Stomach (tissue), 9 donors: ENCODE measurements around the gene NELFCD. TPM values are rescaled to one million over a fixed set of nuclear protein-coding genes. Genes with fewer than 3 reads are reported as not detected.

Source experiments
- DNase-seq, 2 donors: peaks; one replicate each; pipeline versions ENCODE4 v3.0.0 to v3.0.0-alpha.2; 2013 to 2019
- H3K27ac ChIP-seq, 5 donors: fragments of 200-600 bp in 4 of 5; sonication (generic) in 4 of 5; one replicate each; pipeline ENCODE4 v1.5.1; 2013 to 2019; ENCODE audit warnings: mild to moderate bottlenecking in 1 of 5, moderate library complexity in 1 of 5
- H3K27me3 ChIP-seq, 3 donors: fragments of 200-600 bp; sonication (generic); one replicate each; pipeline ENCODE4 v1.5.1; 2017 to 2019; ENCODE audit warnings: mixed run types in 1 of 3
- H3K36me3 ChIP-seq, 4 donors: fragments of 200-600 bp; sonication (generic); 1 replicate in 3 of 4; 2 replicates in 1 of 4; pipeline ENCODE4 v1.5.1; 2016 to 2019
- H3K4me1 ChIP-seq, 4 donors: fragments of 200-600 bp; sonication (generic); one replicate each; pipeline ENCODE4 v1.5.1; 2016 to 2019
- H3K4me3 ChIP-seq, 4 donors: fragments of 200-600 bp; sonication (generic) in 3 of 4; one replicate each; pipeline ENCODE4 v1.5.1; 2016 to 2019; ENCODE audit warnings: mild to moderate bottlenecking in 1 of 4
- H3K9me3 ChIP-seq, 4 donors: fragments of 200-600 bp; sonication (generic); one replicate each; pipeline ENCODE4 v1.5.1; 2016 to 2019
- CTCF ChIP-seq, 7 experiments: fragments of 450-650 bp in 4 of 7; fragments of 200-600 bp in 3 of 7; sonication (generic) in 3 of 7; IDR thresholded peaks; one replicate each; pipeline ENCODE4 v1.5.1; 2016 to 2019; ENCODE audit warnings: antibody characterized with exemption in 7 of 7, control low read depth in 2 of 7, mild to moderate bottlenecking in 1 of 7
- EP300 ChIP-seq: sonication (generic); formaldehyde crosslinking; IDR thresholded peaks from one replicate; pipeline ENCODE4 v1.6.1; 2017; ENCODE audit warnings: antibody characterized with exemption
- POLR2A ChIP-seq, 4 donors: fragments of 450-650 bp; IDR thresholded peaks; one replicate each; pipeline ENCODE4 v1.6.1; 2016; ENCODE audit warnings: antibody characterized with exemption in 4 of 4, control low read depth in 2 of 4, mild to moderate bottlenecking in 1 of 4, moderate library complexity in 1 of 4
- POLR2AphosphoS5 ChIP-seq, 3 donors: sonication (generic); formaldehyde crosslinking; IDR thresholded peaks; one replicate each; pipeline ENCODE4 v1.6.1; 2016; ENCODE audit warnings: antibody characterized with exemption in 3 of 3
- WGBS, 5 donors: extraction: QIAGEN DNeasy Blood & Tissue Kit in 3 of 5; methylation state at CpG; one replicate each; pipeline versions ENCODE4 v1.1.5 to v1.1.7; 2013 to 2018; 5-methylcytosine and 5-hydroxymethylcytosine counted together
- intact Hi-C: fragments of 100-400 bp; cut with DNase I; formaldehyde crosslinking; loops from one replicate; pipeline ENCODE4 v1.15.1; 2023; ENCODE audit warnings: low total_unique reads
- polyA plus RNA-seq, 3 donors: library from polyadenylated mRNA; stranded (reverse); fragments of 200-250 nt; gene quantifications; one replicate each; pipeline ENCODE4 v1.2.3, GENCODE V29; 2013
- total RNA-seq, 5 donors: library from RNA; depleted of rRNA; stranded (reverse); fragments of >200 nt; gene quantifications; one replicate each; pipeline versions ENCODE4 v1.1.0 to v1.2.3, GENCODE V29; 2014 to 2016
- donor health status: healthy with polysubstance abuse.
- donor health status: Bipolar disorder and iron deficiency.
- donor health status: healthy.

Gene NELFCD
- total and polyA plus RNA-seq, 8 donors: 20.9 to 59.5 (median 41.2) TPM

- H3K4me3 ChIP-seq: no peak overlapping the region
- no peaks in the 10 kb centered on the region for H3K9me3 ChIP-seq
- H3K27ac ChIP-seq: no peak overlapping the region
- H3K4me1 ChIP-seq: peaks cover 0 to 14% (median 8%) of the 10 kb centered on the region in 4 donors
- no peak for TF ChIP-seq CTCF (IDR thresholded peaks at IDR 0.05)
- no peak for TF ChIP-seq EP300
- no peak for TF ChIP-seq POLR2A (IDR thresholded peaks at IDR 0.05)
- TF ChIP-seq POLR2AphosphoS5 (IDR thresholded peaks at IDR 0.05): no peak
- WGBS, 5 donors: 87 to 90% (median 88%) methylated on average over 12 of the region's 12 CpGs
- H3K27me3 ChIP-seq: no peaks in the 10 kb centered on the region
- peaks cover 71 to 100% (median 99%) of the 10 kb centered on the region in 4 donors for H3K36me3 ChIP-seq
- intact Hi-C loops: no loop called here
- no peak for DNase-seq
Observed at GRCh38 chr20:58996226-58996611, 15.2 kb downstream of the NELFCD start.

DNA sequence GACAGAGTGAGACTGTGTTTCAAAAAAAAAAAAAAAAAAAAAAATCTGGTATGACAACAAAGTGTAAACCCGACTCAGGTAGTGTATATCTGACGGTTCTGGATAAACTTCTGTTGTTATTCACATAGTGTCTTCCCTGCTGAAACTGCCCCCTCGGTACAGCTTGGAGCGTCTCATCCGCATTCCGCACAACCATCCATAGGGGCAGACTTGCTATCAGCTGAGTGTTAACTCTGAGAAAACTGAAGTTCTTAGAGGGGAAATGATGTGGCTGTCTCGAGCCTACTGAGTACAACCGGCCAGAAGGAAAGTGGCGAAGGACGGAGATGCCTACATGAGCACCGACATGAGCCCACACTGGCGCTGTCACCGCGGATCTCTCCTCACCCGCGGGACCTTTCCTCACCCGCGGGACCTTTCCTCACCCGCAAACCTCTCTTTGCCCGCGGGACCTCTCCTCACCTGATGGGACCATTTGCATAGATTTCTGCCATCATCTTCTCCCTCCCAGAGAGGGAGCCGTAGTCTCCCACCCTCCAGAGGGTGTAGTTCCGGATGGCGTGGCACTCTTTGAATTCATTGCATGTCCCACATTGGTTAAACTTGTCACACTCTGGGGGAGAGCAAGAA is 16.2 kb downstream of the NELFCD start:
- TF ChIP-seq POLR2AphosphoS5 (IDR thresholded peaks at IDR 0.05) (no peak), EP300 (no peak), CTCF (IDR thresholded peaks at IDR 0.05) (no peak), POLR2A (IDR thresholded peaks at IDR 0.05) (no peak)
- Histone ChIP-seq H3K9me3 (no peaks in the 10 kb centered on the region), H3K36me3 (peaks cover 67 to 100% (median 99%) of the 10 kb centered on the region in 4 donors), H3K4me1 (peaks cover 0 to 14% (median 8%) of the 10 kb centered on the region in 4 donors), H3K4me3 (no peak overlapping the region), H3K27ac (no peak overlapping the region), H3K27me3 (no peaks in the 10 kb centered on the region)
- intact Hi-C loops: no loop called here
- 90 to 93% (median 92%) methylated on average over 24 of the region's 24 CpGs for WGBS, 5 donors
- no peak for DNase-seq

DNA sequence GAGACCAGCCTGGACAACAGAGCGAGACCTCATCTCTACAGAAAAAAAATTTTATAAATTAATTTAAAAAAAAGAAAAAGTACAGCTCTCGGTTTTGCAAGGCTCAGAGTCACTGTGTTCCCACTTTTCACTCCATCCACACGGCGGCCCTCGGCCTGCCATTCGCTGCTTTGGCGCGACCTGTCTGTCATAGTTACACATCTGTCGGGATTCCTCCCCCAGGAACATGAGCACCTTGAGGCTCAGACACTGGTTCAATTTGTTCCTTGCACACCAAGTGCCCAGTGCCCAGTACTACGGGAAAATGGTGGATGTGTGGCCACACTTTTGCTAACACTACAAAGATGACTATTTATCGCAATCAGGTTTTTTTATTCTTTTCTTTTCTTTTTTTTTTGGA is 17.6 kb downstream of the NELFCD start:
- peaks cover 0 to 28% (median 13%) of the 10 kb centered on the region in 4 donors for H3K4me1 ChIP-seq
- H3K27me3 ChIP-seq: no peaks in the 10 kb centered on the region
- no peaks in the 10 kb centered on the region for H3K9me3 ChIP-seq
- 87 to 95% (median 93%) methylated on average over 11 of the region's 11 CpGs for WGBS, 5 donors
- H3K36me3 ChIP-seq: peaks cover 53 to 100% (median 95%) of the 10 kb centered on the region in 4 donors
- intact Hi-C loops: no loop called here
- no peak overlapping the region for H3K4me3 ChIP-seq
- H3K27ac ChIP-seq: no peak overlapping the region
- TF ChIP-seq CTCF (IDR thresholded peaks at IDR 0.05): no peak
- no peak for DNase-seq

DNA sequence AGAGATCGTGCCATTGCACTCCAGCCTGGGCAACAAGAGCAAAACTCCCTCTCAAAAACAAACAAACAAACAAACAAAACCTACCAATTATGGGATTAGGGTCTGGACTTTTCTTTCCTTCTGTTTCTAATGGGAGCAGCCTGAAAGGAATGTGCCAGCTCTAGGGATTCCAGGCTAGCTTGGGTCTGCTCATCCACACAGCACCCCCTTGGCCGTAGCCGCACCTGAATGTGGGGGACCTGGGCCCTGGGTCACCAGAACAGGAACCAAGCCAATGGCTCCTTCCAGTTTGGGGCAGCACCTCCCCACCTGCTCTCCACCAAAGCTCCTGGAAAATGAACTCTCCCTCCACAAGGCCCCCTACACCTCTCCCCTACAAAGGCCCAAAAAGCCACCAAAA is 19.3 kb downstream of the NELFCD start:
- TF ChIP-seq POLR2AphosphoS5 (IDR thresholded peaks at IDR 0.05) (no peak), CTCF (IDR thresholded peaks at IDR 0.05) (no peak), EP300 (no peak), POLR2A (IDR thresholded peaks at IDR 0.05) (no peak)
- H3K36me3 ChIP-seq: peaks cover 40 to 86% (median 84%) of the 10 kb centered on the region in 4 donors
- WGBS, 5 donors: 66 to 82% (median 68%) methylated on average over 3 of the region's 3 CpGs
- no peak overlapping the region for H3K27ac ChIP-seq
- peaks cover 9 to 39% (median 30%) of the 10 kb centered on the region in 4 donors for H3K4me1 ChIP-seq
- H3K9me3 ChIP-seq: no peaks in the 10 kb centered on the region
- no peak overlapping the region for H3K4me3 ChIP-seq
- intact Hi-C loops: no loop called here
- H3K27me3 ChIP-seq: no peaks in the 10 kb centered on the region
- no peak for DNase-seq
